Measurements from ENCODE around the gene STUB1.

GRCh38 chr16:711084-711483 lies 30.9 kb downstream of the STUB1 start:
- TF ChIP-seq CSDC2 (CRISPR knock-in tag; IDR thresholded peaks at IDR 0.05) (no peak), ZNF70 (CRISPR knock-in tag; IDR thresholded peaks at IDR 0.05) (no peak), GLIS3 (CRISPR knock-in tag; IDR thresholded peaks at IDR 0.05) (no peak), TCF4 (CRISPR knock-in tag; IDR thresholded peaks at IDR 0.05; ENCODE audit: borderline replicate concordance) (no peak), OSR1 (CRISPR knock-in tag; IDR thresholded peaks at IDR 0.05) (no peak), ESRRG (CRISPR knock-in tag; IDR thresholded peaks at IDR 0.05) (no peak), ZNF565 (CRISPR knock-in tag; conservative IDR thresholded peaks at IDR 0.05; ENCODE audit: low read depth) (no peak), ZFP3 (CRISPR knock-in tag; IDR thresholded peaks at IDR 0.05) (no peak), ARNTL (CRISPR knock-in tag; IDR thresholded peaks at IDR 0.05; ENCODE audit: borderline replicate concordance, low read depth) (no peak), RARB (CRISPR knock-in tag; IDR thresholded peaks at IDR 0.05) (no peak)
- TF ChIP-seq, protein P1, sequence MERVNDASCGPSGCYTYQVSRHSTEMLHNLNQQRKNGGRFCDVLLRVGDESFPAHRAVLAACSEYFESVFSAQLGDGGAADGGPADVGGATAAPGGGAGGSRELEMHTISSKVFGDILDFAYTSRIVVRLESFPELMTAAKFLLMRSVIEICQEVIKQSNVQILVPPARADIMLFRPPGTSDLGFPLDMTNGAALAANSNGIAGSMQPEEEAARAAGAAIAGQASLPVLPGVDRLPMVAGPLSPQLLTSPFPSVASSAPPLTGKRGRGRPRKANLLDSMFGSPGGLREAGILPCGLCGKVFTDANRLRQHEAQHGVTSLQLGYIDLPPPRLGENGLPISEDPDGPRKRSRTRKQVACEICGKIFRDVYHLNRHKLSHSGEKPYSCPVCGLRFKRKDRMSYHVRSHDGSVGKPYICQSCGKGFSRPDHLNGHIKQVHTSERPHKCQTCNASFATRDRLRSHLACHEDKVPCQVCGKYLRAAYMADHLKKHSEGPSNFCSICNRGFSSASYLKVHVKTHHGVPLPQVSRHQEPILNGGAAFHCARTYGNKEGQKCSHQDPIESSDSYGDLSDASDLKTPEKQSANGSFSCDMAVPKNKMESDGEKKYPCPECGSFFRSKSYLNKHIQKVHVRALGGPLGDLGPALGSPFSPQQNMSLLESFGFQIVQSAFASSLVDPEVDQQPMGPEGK (CRISPR knock-in tag; IDR thresholded peaks at IDR 0.05; ENCODE audit: borderline replicate concordance) = no peak

Measured in SK-N-SH treated with all-trans-retinoic acid at 6 μM for 48 hours (cell line).